Lower leg skin (tissue), 3 donors: ENCODE results near the gene HCST.

ENCODE experiments used
- POLR2A ChIP-seq, 2 donors: fragments of 450-650 bp; IDR thresholded peaks; one replicate each; pipeline ENCODE4 v1.6.1; 2016 to 2017; ENCODE audit warnings: antibody characterized with exemption in 2 of 2, mild to moderate bottlenecking in 1 of 2, moderate library complexity in 1 of 2
- TF ChIP-seq, protein P1 (sequence below), 3 donors: fragments of 450-650 bp; IDR thresholded peaks; one replicate each; pipeline ENCODE4 v1.5.1; 2016; ENCODE audit warnings: antibody characterized with exemption in 3 of 3, mild to moderate bottlenecking in 3 of 3, moderate library complexity in 2 of 3

DNA sequence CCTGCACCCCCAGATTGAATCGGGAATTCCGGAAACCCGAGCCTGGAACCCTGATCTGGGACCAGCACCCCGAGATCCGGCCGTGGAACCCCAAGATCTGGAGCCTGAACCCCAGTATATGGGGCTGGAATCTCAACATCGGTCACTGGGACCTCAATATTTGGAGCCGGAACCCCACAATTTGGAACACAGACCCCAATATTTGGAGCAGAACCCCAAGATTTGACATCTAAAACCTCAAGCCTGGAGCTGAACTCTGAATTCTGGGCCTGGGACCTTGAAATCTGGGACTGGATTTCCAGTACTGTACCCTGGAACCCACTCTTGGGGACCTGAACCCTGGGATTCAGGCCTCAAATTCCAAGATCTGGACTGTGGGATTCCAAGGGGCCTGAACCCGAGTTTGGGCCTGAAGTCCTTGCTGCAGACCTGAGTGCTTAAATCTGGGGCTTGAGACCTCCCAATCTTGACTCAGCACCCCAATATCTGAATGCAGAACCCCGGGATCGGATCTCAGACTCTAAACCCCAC lies 34.5 kb downstream of the HCST start:
- TF ChIP-seq, protein P1, sequence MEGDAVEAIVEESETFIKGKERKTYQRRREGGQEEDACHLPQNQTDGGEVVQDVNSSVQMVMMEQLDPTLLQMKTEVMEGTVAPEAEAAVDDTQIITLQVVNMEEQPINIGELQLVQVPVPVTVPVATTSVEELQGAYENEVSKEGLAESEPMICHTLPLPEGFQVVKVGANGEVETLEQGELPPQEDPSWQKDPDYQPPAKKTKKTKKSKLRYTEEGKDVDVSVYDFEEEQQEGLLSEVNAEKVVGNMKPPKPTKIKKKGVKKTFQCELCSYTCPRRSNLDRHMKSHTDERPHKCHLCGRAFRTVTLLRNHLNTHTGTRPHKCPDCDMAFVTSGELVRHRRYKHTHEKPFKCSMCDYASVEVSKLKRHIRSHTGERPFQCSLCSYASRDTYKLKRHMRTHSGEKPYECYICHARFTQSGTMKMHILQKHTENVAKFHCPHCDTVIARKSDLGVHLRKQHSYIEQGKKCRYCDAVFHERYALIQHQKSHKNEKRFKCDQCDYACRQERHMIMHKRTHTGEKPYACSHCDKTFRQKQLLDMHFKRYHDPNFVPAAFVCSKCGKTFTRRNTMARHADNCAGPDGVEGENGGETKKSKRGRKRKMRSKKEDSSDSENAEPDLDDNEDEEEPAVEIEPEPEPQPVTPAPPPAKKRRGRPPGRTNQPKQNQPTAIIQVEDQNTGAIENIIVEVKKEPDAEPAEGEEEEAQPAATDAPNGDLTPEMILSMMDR (IDR thresholded peaks at IDR 0.05): no peak
- TF ChIP-seq POLR2A (IDR thresholded peaks at IDR 0.05): no peak
